Esophagus squamous epithelium (tissue), 5 donors: Measurements from ENCODE around the gene ABCG4. TPM values are rescaled to one million over a fixed set of nuclear protein-coding genes. Genes with fewer than 3 reads are reported as not detected.

Source experiments
- DNase-seq: peaks from one replicate; lab custom pipeline; 2025; lab: John Stamatoyannopoulos, UW
- H3K27ac ChIP-seq, 4 donors: fragments of 200-600 bp; sonication (generic); one replicate each; pipeline ENCODE4 v1.5.1; 2016 to 2019; ENCODE audit warnings: mild to moderate bottlenecking in 1 of 4
- H3K27me3 ChIP-seq, 4 donors: fragments of 200-600 bp; sonication (generic); 1 replicate in 3 of 4; 2 replicates in 1 of 4; pipeline versions ENCODE4 v1.5.1 to v1.6.0; 2017 to 2021; ENCODE audit warnings: antibody characterized with exemption in 1 of 4
- H3K36me3 ChIP-seq, 3 donors: fragments of 200-600 bp; sonication (generic); one replicate each; pipeline ENCODE4 v1.5.1; 2016 to 2019
- H3K4me1 ChIP-seq, 3 donors: fragments of 200-600 bp; sonication (generic); one replicate each; pipeline ENCODE4 v1.5.1; 2017 to 2019
- H3K4me3 ChIP-seq, 4 donors: fragments of 200-600 bp; sonication (generic); 1 replicate in 3 of 4; 2 replicates in 1 of 4; pipeline ENCODE4 v1.5.1; 2016 to 2019; ENCODE audit warnings: mild to moderate bottlenecking in 2 of 4, moderate library complexity in 1 of 4
- H3K9me3 ChIP-seq, 3 donors: fragments of 200-600 bp; sonication (generic); one replicate each; pipeline ENCODE4 v1.5.1; 2016 to 2019
- POLR2A ChIP-seq, 4 donors: fragments of 450-650 bp; IDR thresholded peaks; one replicate each; pipeline ENCODE4 v1.6.1; 2017; ENCODE audit warnings: antibody characterized with exemption in 4 of 4, mild to moderate bottlenecking in 4 of 4, moderate library complexity in 3 of 4
- WGBS, 2 donors: methylation state at CpG; one replicate each; pipeline ENCODE4 v1.1.5; 2018; 5-methylcytosine and 5-hydroxymethylcytosine counted together
- intact Hi-C: fragments of 100-400 bp; cut with DNase I; formaldehyde crosslinking; loops from one replicate; pipeline ENCODE4 v1.15.0; 2022
- total RNA-seq, 4 donors: library from RNA; depleted of rRNA; stranded (reverse); fragments of >200 nt; gene quantifications; one replicate each; pipeline ENCODE4 v1.1.0, GENCODE V29; 2016
- TF ChIP-seq, protein P1 (sequence below), 6 experiments: fragments of 450-650 bp in 4 of 6; fragments of 200-600 bp in 2 of 6; sonication (generic) in 2 of 6; IDR thresholded peaks; one replicate each; pipeline ENCODE4 v1.5.1; 2016 to 2019; ENCODE audit warnings: antibody characterized with exemption in 6 of 6, mild to moderate bottlenecking in 4 of 6, moderate library complexity in 4 of 6
- donor health status: DM: yes; HTN: yes; CAD: no.

ABCG4 gene
- total RNA-seq, 4 donors from 2014 or later: 0.15 to 0.94 (median 0.39) TPM

DNA sequence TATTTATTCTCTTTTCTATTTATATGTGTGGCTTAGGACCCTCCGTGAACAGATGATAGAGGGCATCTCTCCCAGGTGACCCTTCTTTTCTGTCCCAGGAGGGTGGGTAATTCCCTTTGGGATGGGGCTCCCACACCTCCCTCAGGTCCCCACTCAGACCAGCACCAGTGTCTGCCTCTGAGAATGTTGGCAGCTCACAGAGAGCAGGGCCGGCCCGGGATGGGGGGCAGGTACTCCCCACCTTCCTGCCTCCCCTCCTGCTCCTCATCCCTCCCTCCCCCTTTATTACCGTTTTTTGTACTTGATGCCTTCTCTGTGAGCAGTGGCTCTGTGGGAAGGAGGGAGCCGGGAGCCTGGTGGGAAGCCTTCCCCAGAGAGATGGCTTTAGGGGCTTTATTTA is 32.3 kb upstream of the ABCG4 start:
- WGBS, 2 donors: 77 to 83% methylated on average over 2 to 4 of the region's 5 CpGs
- H3K36me3 ChIP-seq: peaks cover 18 to 65% (median 22%) of the 10 kb centered on the region in 3 donors
- intact Hi-C loops: no loop called here
- DNase-seq: no peak
- H3K4me3 ChIP-seq: no peak overlapping the region
- H3K9me3 ChIP-seq: no peaks in the 10 kb centered on the region
- peak overlapping the region in 1 of 4 donors; percentile 50 for H3K27ac ChIP-seq
- TF ChIP-seq POLR2A (IDR thresholded peaks at IDR 0.05): no peak
- TF ChIP-seq, protein P1, sequence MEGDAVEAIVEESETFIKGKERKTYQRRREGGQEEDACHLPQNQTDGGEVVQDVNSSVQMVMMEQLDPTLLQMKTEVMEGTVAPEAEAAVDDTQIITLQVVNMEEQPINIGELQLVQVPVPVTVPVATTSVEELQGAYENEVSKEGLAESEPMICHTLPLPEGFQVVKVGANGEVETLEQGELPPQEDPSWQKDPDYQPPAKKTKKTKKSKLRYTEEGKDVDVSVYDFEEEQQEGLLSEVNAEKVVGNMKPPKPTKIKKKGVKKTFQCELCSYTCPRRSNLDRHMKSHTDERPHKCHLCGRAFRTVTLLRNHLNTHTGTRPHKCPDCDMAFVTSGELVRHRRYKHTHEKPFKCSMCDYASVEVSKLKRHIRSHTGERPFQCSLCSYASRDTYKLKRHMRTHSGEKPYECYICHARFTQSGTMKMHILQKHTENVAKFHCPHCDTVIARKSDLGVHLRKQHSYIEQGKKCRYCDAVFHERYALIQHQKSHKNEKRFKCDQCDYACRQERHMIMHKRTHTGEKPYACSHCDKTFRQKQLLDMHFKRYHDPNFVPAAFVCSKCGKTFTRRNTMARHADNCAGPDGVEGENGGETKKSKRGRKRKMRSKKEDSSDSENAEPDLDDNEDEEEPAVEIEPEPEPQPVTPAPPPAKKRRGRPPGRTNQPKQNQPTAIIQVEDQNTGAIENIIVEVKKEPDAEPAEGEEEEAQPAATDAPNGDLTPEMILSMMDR (IDR thresholded peaks at IDR 0.05): no peak
- H3K4me1 ChIP-seq: peaks cover 4 to 26% (median 6%) of the 10 kb centered on the region in 3 donors
- no peaks in the 10 kb centered on the region for H3K27me3 ChIP-seq

DNA sequence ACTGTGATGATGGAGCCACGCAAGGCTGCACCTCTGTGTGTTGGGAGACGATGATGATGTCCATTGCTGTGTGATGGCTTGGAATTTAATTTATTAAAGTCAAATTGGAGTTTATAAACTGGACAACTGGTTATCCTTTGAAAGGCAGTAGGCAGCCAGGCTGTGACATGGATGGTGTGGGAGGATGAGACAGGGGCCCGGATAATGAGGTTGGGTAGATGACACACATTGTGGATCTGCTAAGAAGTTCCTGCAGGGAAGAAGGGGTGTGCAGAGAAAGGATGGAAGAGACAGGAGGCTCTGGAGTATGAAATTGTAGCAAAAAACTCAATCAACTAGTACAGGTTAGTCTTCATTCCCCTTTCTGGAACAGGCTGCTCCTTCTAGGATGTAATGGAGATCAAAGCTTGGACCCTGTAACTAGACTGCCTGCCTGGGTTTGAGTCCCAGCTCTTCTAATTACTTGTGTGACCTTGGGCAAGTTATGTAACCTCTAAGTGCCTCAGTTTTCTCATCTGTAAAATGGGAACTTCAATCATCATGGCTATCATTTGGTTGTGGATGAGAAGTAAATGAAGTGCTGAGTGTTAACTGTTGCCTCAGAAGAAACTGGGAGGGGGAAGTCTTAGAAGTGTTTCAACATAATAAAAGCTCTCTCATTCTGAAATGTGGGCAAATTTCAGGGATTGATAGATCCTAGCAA is 31.7 kb upstream of the ABCG4 start:
- no peak for DNase-seq
- Histone ChIP-seq H3K36me3 (peaks cover 15 to 60% (median 22%) of the 10 kb centered on the region in 3 donors), H3K9me3 (no peaks in the 10 kb centered on the region), H3K27me3 (no peaks in the 10 kb centered on the region), H3K4me1 (peaks cover 6 to 24% (median 6%) of the 10 kb centered on the region in 3 donors), H3K4me3 (no peak overlapping the region), H3K27ac (no peak overlapping the region)
- TF ChIP-seq, protein P1 (IDR thresholded peaks at IDR 0.05): no peak
- TF ChIP-seq POLR2A (IDR thresholded peaks at IDR 0.05): no peak
- WGBS, 2 donors: 83 to 98% methylated on average over 3 of the region's 3 CpGs
- intact Hi-C loops: no loop called here

DNA sequence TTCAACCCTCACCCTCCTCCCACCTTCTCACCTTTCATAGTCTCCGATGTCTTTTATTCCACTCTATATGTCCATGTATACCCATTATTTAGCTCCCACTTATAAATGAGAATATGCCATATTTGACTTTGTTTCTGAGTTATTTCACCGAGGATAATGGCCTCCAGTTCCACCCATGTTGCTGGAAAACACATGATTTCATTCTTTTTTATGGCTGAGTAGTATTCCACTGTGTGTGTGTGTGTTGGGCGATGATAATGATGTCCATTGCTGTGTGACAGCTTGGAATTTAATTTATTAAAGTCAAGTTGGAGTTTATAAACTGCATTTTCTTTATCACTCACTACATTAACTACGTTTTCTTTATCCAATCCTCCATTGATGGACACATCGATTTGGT is 30.6 kb upstream of the ABCG4 start:
- 94% methylated on average over 5 of the region's 5 CpGs for WGBS, 2 donors
- peaks cover 9 to 49% (median 16%) of the 10 kb centered on the region in 3 donors for H3K36me3 ChIP-seq
- no peaks in the 10 kb centered on the region for H3K27me3 ChIP-seq
- peaks cover 13 to 25% (median 17%) of the 10 kb centered on the region in 3 donors for H3K4me1 ChIP-seq
- H3K4me3 ChIP-seq: no peak overlapping the region
- H3K9me3 ChIP-seq: no peaks in the 10 kb centered on the region
- no peak overlapping the region for H3K27ac ChIP-seq
- no peak for DNase-seq
- TF ChIP-seq, protein P1 (IDR thresholded peaks at IDR 0.05): no peak
- no peak for TF ChIP-seq POLR2A (IDR thresholded peaks at IDR 0.05)
- intact Hi-C loops: no loop called here

DNA sequence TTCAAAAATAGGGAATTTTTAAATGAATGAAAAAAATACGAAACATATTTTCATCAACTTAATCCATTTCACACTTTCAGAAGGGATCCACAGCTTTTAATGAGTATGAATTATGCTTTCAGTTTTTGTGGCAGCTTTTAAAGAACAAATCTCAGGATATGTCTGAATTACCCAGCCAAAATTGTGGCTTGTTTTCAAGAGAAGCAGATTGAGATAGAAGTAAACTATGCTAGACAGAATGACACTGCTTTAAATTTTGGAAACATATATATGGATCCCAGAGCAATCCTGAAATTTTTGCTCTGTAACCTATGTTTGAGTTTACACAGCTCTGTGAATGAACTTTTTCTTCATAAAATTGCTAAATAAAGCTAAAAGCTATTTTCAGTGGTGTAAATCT is 29.9 kb upstream of the ABCG4 start:
- H3K27me3 ChIP-seq: no peaks in the 10 kb centered on the region
- H3K36me3 ChIP-seq: peaks cover 8 to 46% (median 10%) of the 10 kb centered on the region in 3 donors
- H3K4me3 ChIP-seq: no peak overlapping the region
- no peak overlapping the region for H3K27ac ChIP-seq
- peaks cover 13 to 22% (median 18%) of the 10 kb centered on the region in 3 donors for H3K4me1 ChIP-seq
- TF ChIP-seq POLR2A (IDR thresholded peaks at IDR 0.05): no peak
- TF ChIP-seq, protein P1 (IDR thresholded peaks at IDR 0.05): no peak
- DNase-seq: no peak
- WGBS, 2 donors: 96 to 100% methylated on average over 1 of the region's 1 CpG
- H3K9me3 ChIP-seq: no peaks in the 10 kb centered on the region
- intact Hi-C loops: no loop called here

DNA sequence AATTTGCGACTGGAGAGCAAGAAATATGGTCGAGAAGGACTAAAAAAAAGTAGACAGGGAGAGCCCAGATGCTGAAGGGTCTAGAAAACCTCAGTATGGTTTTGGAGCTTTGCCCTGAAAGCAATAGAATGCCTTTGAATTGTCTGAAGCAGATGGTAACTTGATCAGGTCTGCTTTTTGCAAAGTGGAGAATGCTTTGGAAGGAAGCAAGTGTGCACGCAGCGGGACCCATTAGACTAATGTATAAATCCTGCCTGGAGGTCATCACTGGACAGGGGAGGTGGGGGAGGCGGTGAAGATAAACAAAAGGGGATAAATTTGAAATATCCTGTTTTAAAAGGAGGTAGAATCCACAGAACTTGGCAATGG is 28.2 kb upstream of the ABCG4 start:
- peaks cover 6 to 42% (median 9%) of the 10 kb centered on the region in 3 donors for H3K36me3 ChIP-seq
- WGBS, 2 donors: 15 to 19% methylated on average over 5 of the region's 5 CpGs
- no peak for DNase-seq
- H3K27me3 ChIP-seq: no peaks in the 10 kb centered on the region
- H3K27ac ChIP-seq: peak overlapping the region; percentile 82 to 92 (median 86)
- no peaks in the 10 kb centered on the region for H3K9me3 ChIP-seq
- no peak for TF ChIP-seq POLR2A (IDR thresholded peaks at IDR 0.05)
- intact Hi-C loops: no loop called here
- peak overlapping the region; percentile 73 to 81 (median 80) for H3K4me3 ChIP-seq
- H3K4me1 ChIP-seq: peaks cover 13 to 22% (median 22%) of the 10 kb centered on the region in 3 donors
